ENCODE measurements around the gene ERICH6. TPM values are rescaled to one million over a fixed set of nuclear protein-coding genes. Genes with fewer than 3 reads are reported as not detected.

ERICH6 gene
- total RNA-seq, 1 experiment from 2014 or later = not detected

DNA sequence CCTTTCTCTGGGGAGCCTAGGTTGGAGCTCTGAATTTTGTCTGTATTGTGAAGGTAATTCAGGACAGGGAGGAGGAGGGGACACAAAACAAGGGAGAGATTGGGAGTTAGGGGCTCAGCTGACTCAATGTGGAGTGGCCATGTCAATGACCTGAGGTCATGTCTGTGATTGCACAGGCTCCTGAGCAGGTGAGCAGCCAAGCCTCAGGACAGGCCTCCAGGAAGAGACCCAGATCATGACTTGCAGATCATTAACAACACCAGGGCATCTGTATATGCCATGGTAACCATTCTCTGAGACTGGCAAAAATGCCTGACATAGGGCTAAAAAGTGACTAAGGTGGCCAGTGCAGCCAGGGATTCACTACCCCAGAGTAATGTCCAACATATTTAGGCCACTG, 20.9 kb downstream of the ERICH6 start:
- peaks cover 8% of the 10 kb centered on the region for H3K4me1 Mint-ChIP-seq (ENCODE audit: low read depth, unreplicated experiment)
- BruUV-seq (replicated peaks) = no TSS peak
- H3K9me3 Mint-ChIP-seq (ENCODE audit: low read depth, unreplicated experiment) = no peaks in the 10 kb centered on the region
- H3K36me3 Mint-ChIP-seq (ENCODE audit: insufficient read depth, unreplicated experiment) = no peaks in the 10 kb centered on the region
- CTCF ChIA-PET = no interaction called here
- no peak for TF ChIP-seq CTCF (IDR thresholded peaks at IDR 0.05; ENCODE audit: unreplicated experiment)
- no peak overlapping the region for H3K4me3 Mint-ChIP-seq (ENCODE audit: low read depth, unreplicated experiment)
- no peak overlapping the region for H3K27ac Mint-ChIP-seq (ENCODE audit: unreplicated experiment)
- DNase-seq = no peak
- no peaks in the 10 kb centered on the region for H3K27me3 Mint-ChIP-seq (ENCODE audit: unreplicated experiment)
- intact Hi-C loops (cut with micrococcal nuclease; ENCODE audit: unreplicated experiment) = no loop called here

DNA sequence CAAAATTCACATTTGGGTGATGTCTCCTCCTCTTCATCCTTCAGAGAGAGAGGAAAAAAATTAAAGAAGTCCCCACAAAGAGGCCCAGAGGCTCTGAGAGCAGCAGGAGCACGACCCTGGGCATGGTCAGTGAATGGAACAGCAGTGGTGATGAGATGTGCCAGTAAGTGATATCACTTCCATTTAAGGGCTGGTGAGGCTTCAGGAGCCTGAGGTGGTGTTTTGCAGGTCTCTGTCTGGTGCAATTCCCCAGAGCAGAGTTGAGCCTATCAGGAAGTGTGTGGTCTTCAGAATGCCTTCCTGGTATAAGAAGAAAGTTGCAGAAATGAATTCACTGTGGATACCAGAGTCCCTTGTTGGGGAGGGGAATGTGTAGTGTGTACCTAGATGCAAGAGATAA, 21.4 kb downstream of the ERICH6 start:
- Mint-ChIP-seq H3K9me3 (ENCODE audit: low read depth, unreplicated experiment) (no peaks in the 10 kb centered on the region), H3K4me3 (ENCODE audit: low read depth, unreplicated experiment) (no peak overlapping the region), H3K27ac (ENCODE audit: unreplicated experiment) (no peak overlapping the region), H3K27me3 (ENCODE audit: unreplicated experiment) (no peaks in the 10 kb centered on the region), H3K4me1 (ENCODE audit: low read depth, unreplicated experiment) (peaks cover 3% of the 10 kb centered on the region), H3K36me3 (ENCODE audit: insufficient read depth, unreplicated experiment) (no peaks in the 10 kb centered on the region)
- no peak for DNase-seq
- no TSS peak for BruUV-seq (replicated peaks)
- CTCF ChIA-PET = interaction anchor here (0.7 kb wide), 1 partner anchor 8 kb away, joined by 8 read pairs; no protein-coding TSS in a partner anchor
- intact Hi-C loops (cut with micrococcal nuclease; ENCODE audit: unreplicated experiment) = no loop called here
- TF ChIP-seq CTCF (IDR thresholded peaks at IDR 0.05; ENCODE audit: unreplicated experiment) = no peak

- CTCF ChIA-PET = no interaction called here
- H3K4me3 Mint-ChIP-seq (ENCODE audit: low read depth, unreplicated experiment) = no peak overlapping the region
- H3K4me1 Mint-ChIP-seq (ENCODE audit: low read depth, unreplicated experiment) = no peaks in the 10 kb centered on the region
- no peaks in the 10 kb centered on the region for H3K27me3 Mint-ChIP-seq (ENCODE audit: unreplicated experiment)
- BruUV-seq (replicated peaks) = no TSS peak
- peaks cover 3% of the 10 kb centered on the region for H3K9me3 Mint-ChIP-seq (ENCODE audit: low read depth, unreplicated experiment)
- DNase-seq = no peak
- H3K27ac Mint-ChIP-seq (ENCODE audit: unreplicated experiment) = no peak overlapping the region
- intact Hi-C loops (cut with micrococcal nuclease; ENCODE audit: unreplicated experiment) = no loop called here
- TF ChIP-seq CTCF (IDR thresholded peaks at IDR 0.05; ENCODE audit: unreplicated experiment) = no peak
- no peaks in the 10 kb centered on the region for H3K36me3 Mint-ChIP-seq (ENCODE audit: insufficient read depth, unreplicated experiment)
Observed at GRCh38 chr3:150681057-150681456, 22.7 kb downstream of the ERICH6 start.

DNA sequence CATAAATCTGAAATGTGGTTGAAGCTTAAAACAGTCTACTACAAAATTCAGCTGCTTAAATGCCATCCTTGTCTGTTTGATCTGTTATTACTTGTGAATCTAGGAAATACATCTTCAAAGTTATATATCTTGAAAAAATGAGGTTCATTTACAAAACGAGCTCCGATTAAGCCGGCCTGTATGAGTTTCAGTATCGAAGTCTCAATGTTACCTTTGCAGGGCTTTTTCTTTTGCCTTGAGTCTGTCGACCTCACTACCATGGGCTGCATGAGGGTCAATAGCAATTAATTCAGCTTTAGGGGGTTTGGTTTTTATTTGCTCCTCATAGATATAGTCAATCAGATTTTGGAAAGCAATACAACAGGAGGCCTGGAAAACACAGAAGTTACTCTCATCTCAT, 23.2 kb downstream of the ERICH6 start:
- intact Hi-C loops (cut with micrococcal nuclease; ENCODE audit: unreplicated experiment) = no loop called here
- BruUV-seq (replicated peaks) = no TSS peak
- Mint-ChIP-seq H3K4me1 (ENCODE audit: low read depth, unreplicated experiment) (no peaks in the 10 kb centered on the region), H3K9me3 (ENCODE audit: low read depth, unreplicated experiment) (peaks cover 7% of the 10 kb centered on the region), H3K27me3 (ENCODE audit: unreplicated experiment) (no peaks in the 10 kb centered on the region), H3K36me3 (ENCODE audit: insufficient read depth, unreplicated experiment) (no peaks in the 10 kb centered on the region), H3K27ac (ENCODE audit: unreplicated experiment) (no peak overlapping the region), H3K4me3 (ENCODE audit: low read depth, unreplicated experiment) (no peak overlapping the region)
- CTCF ChIA-PET = no interaction called here
- DNase-seq = no peak
- TF ChIP-seq CTCF (IDR thresholded peaks at IDR 0.05; ENCODE audit: unreplicated experiment) = no peak
